Karpas-422 (cell line): ENCODE measurements around the gene SUGP2. TPM values are rescaled to one million over a fixed set of nuclear protein-coding genes. Genes with fewer than 3 reads are reported as not detected.
"Not testable (repeated sequence)": the region's sequence is repeated elsewhere in the genome, so short reads cannot be mapped to it uniquely, and the experiment has no call there.

ENCODE experiments used
- DNase-seq: peaks from one replicate; pipeline ENCODE4 v3.0.0-alpha.2; 2015
- H2AFZ ChIP-seq: fragments of 200-600 bp; sonication (generic); 2 replicates; pipeline ENCODE4 v1.6.1; 2014; ENCODE audit warnings: antibody characterized with exemption, low read length, mixed read lengths
- H3K27ac ChIP-seq: fragments of 200-600 bp; sonication (generic); 2 replicates; pipeline ENCODE4 v1.5.1; 2014; ENCODE audit warnings: mild to moderate bottlenecking, low read length, moderate library complexity
- H3K27me3 ChIP-seq: fragments of 200-600 bp; sonication (generic); 2 replicates; pipeline ENCODE4 v1.6.1; 2014; ENCODE audit warnings: low read length, mixed read lengths
- H3K36me3 ChIP-seq: fragments of 200-600 bp; sonication (generic); 2 replicates; pipeline ENCODE4 v1.6.1; 2014; ENCODE audit warnings: low read length, mixed read lengths; ENCODE audit not compliant: insufficient read depth
- H3K4me1 ChIP-seq: fragments of 200-600 bp; sonication (generic); 2 replicates; pipeline ENCODE4 v1.6.1; 2014; ENCODE audit warnings: mild to moderate bottlenecking, low read length, mixed read lengths
- H3K4me2 ChIP-seq: fragments of 200-600 bp; sonication (generic); 2 replicates; pipeline ENCODE4 v1.6.1; 2014; ENCODE audit warnings: low read length, low read depth, mild to moderate bottlenecking; ENCODE audit not compliant: poor library complexity, severe bottlenecking
- H3K4me3 ChIP-seq: fragments of 200-600 bp; sonication (generic); 2 replicates; pipeline ENCODE4 v1.5.1; 2014; ENCODE audit warnings: mild to moderate bottlenecking, antibody characterized with exemption, low read length, mixed read lengths
- H3K79me2 ChIP-seq: fragments of 200-600 bp; sonication (generic); 2 replicates; pipeline ENCODE4 v1.6.1; 2014; ENCODE audit warnings: mild to moderate bottlenecking, low read length, mixed read lengths
- H3K9ac ChIP-seq: fragments of 200-600 bp; sonication (generic); 2 replicates; pipeline ENCODE4 v1.6.0; 2014; ENCODE audit warnings: low read length
- H3K9me2 ChIP-seq: fragments of 200-600 bp; sonication (generic), shearing (Covaris generic); replicated peaks from 2 replicates; pipeline ENCODE4 v1.6.0; 2014; ENCODE audit warnings: mild to moderate bottlenecking, low read length, moderate library complexity; ENCODE audit not compliant: insufficient read depth
- H3K9me3 ChIP-seq: fragments of 300-700, 200-600 bp; sonication (generic); 2 replicates; pipeline ENCODE4 v1.6.1; 2014; ENCODE audit warnings: low read length, mixed read lengths
- H4K20me1 ChIP-seq: fragments of 200-600 bp; sonication (generic); 2 replicates; pipeline ENCODE4 v1.6.1; 2014; ENCODE audit warnings: mild to moderate bottlenecking, antibody characterized with exemption, low read length, low read depth; ENCODE audit not compliant: insufficient read depth
- total RNA-seq: library from RNA; depleted of rRNA; stranded (reverse); fragments of >200 nt; shearing (Covaris generic); gene quantifications from 2 replicates; pipeline ENCODE4 v1.2.3, GENCODE V29; 2014; ENCODE audit warnings: low replicate concordance

SUGP2 gene
- total RNA-seq, 1 experiment from 2014 or later = 74.1 TPM

GRCh38 chr19:19032420-19033175, 719 bp downstream of the SUGP2 start:
- no peak overlapping the region for H2AFZ ChIP-seq
- H4K20me1 ChIP-seq = peaks cover 17% of the 10 kb centered on the region
- peaks cover 28% of the 10 kb centered on the region for H3K4me1 ChIP-seq
- no peaks in the 10 kb centered on the region for H3K9me3 ChIP-seq
- DNase-seq = peak; percentile 77
- peak overlapping the region; percentile 95 for H3K27ac ChIP-seq
- H3K4me2 ChIP-seq = peak overlapping the region; percentile 81
- H3K36me3 ChIP-seq = peaks cover 17% of the 10 kb centered on the region
- no peaks in the 10 kb centered on the region for H3K9me2 ChIP-seq
- peak overlapping the region; percentile 100 for H3K9ac ChIP-seq
- peaks cover 85% of the 10 kb centered on the region for H3K79me2 ChIP-seq
- H3K4me3 ChIP-seq = peak overlapping the region; percentile 99
- H3K27me3 ChIP-seq = no peaks in the 10 kb centered on the region

DNA sequence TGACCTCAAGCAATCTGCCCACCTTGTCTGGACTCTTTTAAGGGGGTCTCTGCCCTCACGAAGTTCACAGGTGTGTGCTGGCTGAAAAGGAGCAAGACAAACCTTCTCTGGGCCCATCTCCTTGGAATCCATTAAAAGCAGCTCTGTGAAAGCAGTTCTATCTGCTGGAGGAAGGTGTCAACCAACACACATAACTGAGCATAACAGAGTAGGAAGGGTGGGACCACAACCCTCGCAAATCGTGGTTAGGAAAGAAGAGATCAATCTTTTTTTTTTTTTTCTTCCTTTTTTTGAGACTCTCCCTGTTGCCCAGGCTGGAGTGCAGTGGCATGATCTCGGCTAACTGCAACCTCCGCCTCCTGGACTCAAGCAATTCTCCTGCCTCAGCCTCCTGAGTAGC, 1.4 kb downstream of the SUGP2 start:
- no peak for DNase-seq
- Histone ChIP-seq H3K79me2 (peaks cover 84% of the 10 kb centered on the region), H4K20me1 (peaks cover 21% of the 10 kb centered on the region), H3K4me1 (peaks cover 28% of the 10 kb centered on the region), H3K9me2 (no peaks in the 10 kb centered on the region), H3K9ac (peak overlapping the region; percentile 100; the same call in 1 of the 2 replicates), H3K9me3 (no peaks in the 10 kb centered on the region), H3K27ac (no peak overlapping the region), H3K4me3 (peak overlapping the region; percentile 99), H3K27me3 (no peaks in the 10 kb centered on the region), H3K36me3 (peaks cover 19% of the 10 kb centered on the region), H2AFZ (no peak overlapping the region), H3K4me2 (peak overlapping the region; percentile 81)

GRCh38 chr19:19028526-19028925, 4.8 kb downstream of the SUGP2 start:
- no peak overlapping the region for H3K4me2 ChIP-seq
- no peak overlapping the region for H3K27ac ChIP-seq
- H2AFZ ChIP-seq = no peak overlapping the region
- H3K9me2 ChIP-seq = no peaks in the 10 kb centered on the region
- H3K4me3 ChIP-seq = no peak overlapping the region
- peaks cover 88% of the 10 kb centered on the region for H3K79me2 ChIP-seq
- peaks cover 10% of the 10 kb centered on the region for H3K4me1 ChIP-seq
- H3K9me3 ChIP-seq = no peaks in the 10 kb centered on the region
- H4K20me1 ChIP-seq = peaks cover 50% of the 10 kb centered on the region
- peaks cover 47% of the 10 kb centered on the region for H3K36me3 ChIP-seq
- H3K9ac ChIP-seq = no peak overlapping the region
- no peak for DNase-seq
- H3K27me3 ChIP-seq = no peaks in the 10 kb centered on the region

DNA sequence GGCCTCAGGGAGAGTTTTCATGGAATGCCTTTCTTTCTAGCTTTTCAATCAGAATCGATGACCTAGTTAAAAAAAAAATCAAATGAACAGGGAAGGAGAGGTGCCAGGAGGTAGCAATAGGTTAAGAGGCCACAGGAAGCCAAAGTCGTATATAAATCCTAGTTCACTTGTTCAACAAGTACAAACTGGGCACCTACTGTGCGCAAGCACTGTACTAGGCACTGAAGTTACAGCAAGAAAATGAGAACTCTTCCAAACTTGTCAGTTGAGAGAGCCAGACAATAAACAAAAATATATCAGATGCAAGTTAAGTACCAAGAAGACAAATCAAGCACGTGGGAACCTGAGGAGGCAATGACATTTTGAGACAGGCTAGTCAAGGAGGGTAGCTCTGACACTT, 6.1 kb downstream of the SUGP2 start:
- H3K36me3 ChIP-seq = peaks cover 54% of the 10 kb centered on the region
- H4K20me1 ChIP-seq = peaks cover 58% of the 10 kb centered on the region
- no peak overlapping the region for H3K9ac ChIP-seq
- no peak overlapping the region for H3K4me2 ChIP-seq
- H3K9me3 ChIP-seq = no peaks in the 10 kb centered on the region
- peaks cover 5% of the 10 kb centered on the region for H3K4me1 ChIP-seq
- H2AFZ ChIP-seq = no peak overlapping the region
- H3K9me2 ChIP-seq = no peaks in the 10 kb centered on the region
- H3K4me3 ChIP-seq = no peak overlapping the region
- H3K27me3 ChIP-seq = no peaks in the 10 kb centered on the region
- no peak for DNase-seq
- no peak overlapping the region for H3K27ac ChIP-seq
- H3K79me2 ChIP-seq = peaks cover 92% of the 10 kb centered on the region

GRCh38 chr19:19026299-19026971, 6.9 kb downstream of the SUGP2 start:
- Histone ChIP-seq H3K36me3 (peaks cover 56% of the 10 kb centered on the region), H3K9me3 (no peaks in the 10 kb centered on the region), H3K4me2 (no peak overlapping the region), H4K20me1 (peaks cover 59% of the 10 kb centered on the region), H3K79me2 (peaks cover 89% of the 10 kb centered on the region), H3K4me1 (no peaks in the 10 kb centered on the region), H3K27me3 (no peaks in the 10 kb centered on the region), H2AFZ (no peak overlapping the region), H3K9me2 (no peaks in the 10 kb centered on the region), H3K27ac (no peak overlapping the region), H3K9ac (no peak overlapping the region), H3K4me3 (no peak overlapping the region)
- peak; percentile 58 for DNase-seq

GRCh38 chr19:19025861-19026260, 7.5 kb downstream of the SUGP2 start:
- Histone ChIP-seq H3K27ac (no peak overlapping the region), H3K79me2 (peaks cover 89% of the 10 kb centered on the region), H3K36me3 (peaks cover 59% of the 10 kb centered on the region), H3K27me3 (no peaks in the 10 kb centered on the region), H3K4me3 (no peak overlapping the region), H2AFZ (no peak overlapping the region), H3K9me3 (no peaks in the 10 kb centered on the region), H3K9me2 (no peaks in the 10 kb centered on the region), H3K4me1 (no peaks in the 10 kb centered on the region), H3K9ac (no peak overlapping the region), H4K20me1 (peaks cover 58% of the 10 kb centered on the region), H3K4me2 (no peak overlapping the region)
- no peak for DNase-seq

DNA sequence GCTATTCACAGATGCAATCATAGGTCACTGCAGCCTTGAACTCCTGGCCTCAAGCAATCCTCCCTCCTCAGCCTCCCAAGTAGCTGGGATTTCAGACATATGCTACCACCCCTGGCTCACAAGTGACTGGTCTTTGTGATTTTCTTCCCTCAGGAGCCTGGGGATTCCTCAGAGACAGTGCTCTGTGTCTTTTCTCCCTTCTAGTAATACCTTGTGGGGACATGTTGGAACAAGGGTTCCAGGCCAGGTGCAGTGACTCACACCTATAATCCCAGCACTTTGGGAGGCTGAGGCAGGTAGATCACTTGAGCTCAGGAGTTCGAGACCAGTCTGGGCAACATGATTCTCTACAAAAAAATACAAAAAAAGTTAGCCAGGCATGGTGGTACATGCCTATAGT, 9.9 kb downstream of the SUGP2 start:
- Histone ChIP-seq H4K20me1 (peaks cover 54% of the 10 kb centered on the region), H3K36me3 (peaks cover 60% of the 10 kb centered on the region), H3K79me2 (peaks cover 88% of the 10 kb centered on the region)
- not testable (repeated sequence) for H3K4me1 ChIP-seq, H3K4me3 ChIP-seq, H3K27me3 ChIP-seq, H3K27ac ChIP-seq, DNase-seq, H2AFZ ChIP-seq, H3K9me2 ChIP-seq, H3K9ac ChIP-seq, H3K4me2 ChIP-seq, H3K9me3 ChIP-seq

- H3K36me3 ChIP-seq = peaks cover 58% of the 10 kb centered on the region
- H3K9ac ChIP-seq = no peak overlapping the region
- H3K9me3 ChIP-seq = no peaks in the 10 kb centered on the region
- H3K4me1 ChIP-seq = no peaks in the 10 kb centered on the region
- no peak overlapping the region for H3K27ac ChIP-seq
- peaks cover 88% of the 10 kb centered on the region for H3K79me2 ChIP-seq
- H3K9me2 ChIP-seq = no peaks in the 10 kb centered on the region
- H3K27me3 ChIP-seq = no peaks in the 10 kb centered on the region
- no peak overlapping the region for H2AFZ ChIP-seq
- H3K4me3 ChIP-seq = no peak overlapping the region
- peaks cover 59% of the 10 kb centered on the region for H4K20me1 ChIP-seq
- no peak for DNase-seq
- no peak overlapping the region for H3K4me2 ChIP-seq
Observed at GRCh38 chr19:19022380-19022961, 10.8 kb downstream of the SUGP2 start.
